ENCODE measurements around the gene COBLL1. TPM values are rescaled to one million over a fixed set of nuclear protein-coding genes. Genes with fewer than 3 reads are reported as not detected.
"Not testable (repeated sequence)": the region's sequence is repeated elsewhere in the genome, so short reads cannot be mapped to it uniquely, and the experiment has no call there.

The COBLL1 gene
- total RNA-seq, 2 experiments from 2014 or later = 0.53 TPM; not detected in 1

GRCh38 chr2:164763431-164763830 is 78.2 kb downstream of the COBLL1 start:
- intact Hi-C loops (cut with DNase I, micrococcal nuclease) = no loop called here
- Mint-ChIP-seq H3K27ac (no peak overlapping the region), H3K27me3 (no peaks in the 10 kb centered on the region), H3K36me3 (ENCODE audit: low read depth) (no peaks in the 10 kb centered on the region), H3K4me3 (no peak overlapping the region), H3K9me3 (no peaks in the 10 kb centered on the region), H3K4me1 (ENCODE audit: low read depth) (no peaks in the 10 kb centered on the region)
- Histone ChIP-seq H3K9me3 (ENCODE audit: control insufficient read depth in 1 of 2, insufficient read depth in 1 of 2, low read length in 2 of 2) (peaks cover 0 to 4% of the 10 kb centered on the region in 2 experiments), H3K4me1 (ENCODE audit: insufficient read depth, low read length) (no peaks in the 10 kb centered on the region), H3K27ac (ENCODE audit: low read depth in 1 of 2, low read length in 2 of 2) (no peak overlapping the region), H3K36me3 (ENCODE audit: insufficient read depth, low read length) (no peaks in the 10 kb centered on the region), H3K27me3 (ENCODE audit: control insufficient read depth in 1 of 2, insufficient read depth in 2 of 2, low read length in 2 of 2) (no peaks in the 10 kb centered on the region), H3K4me3 (ENCODE audit: low read length) (no peak overlapping the region)
- ATAC-seq (ENCODE audit: poor library complexity) = no peak
- no peak for DNase-seq
- TF ChIP-seq, protein P1, sequence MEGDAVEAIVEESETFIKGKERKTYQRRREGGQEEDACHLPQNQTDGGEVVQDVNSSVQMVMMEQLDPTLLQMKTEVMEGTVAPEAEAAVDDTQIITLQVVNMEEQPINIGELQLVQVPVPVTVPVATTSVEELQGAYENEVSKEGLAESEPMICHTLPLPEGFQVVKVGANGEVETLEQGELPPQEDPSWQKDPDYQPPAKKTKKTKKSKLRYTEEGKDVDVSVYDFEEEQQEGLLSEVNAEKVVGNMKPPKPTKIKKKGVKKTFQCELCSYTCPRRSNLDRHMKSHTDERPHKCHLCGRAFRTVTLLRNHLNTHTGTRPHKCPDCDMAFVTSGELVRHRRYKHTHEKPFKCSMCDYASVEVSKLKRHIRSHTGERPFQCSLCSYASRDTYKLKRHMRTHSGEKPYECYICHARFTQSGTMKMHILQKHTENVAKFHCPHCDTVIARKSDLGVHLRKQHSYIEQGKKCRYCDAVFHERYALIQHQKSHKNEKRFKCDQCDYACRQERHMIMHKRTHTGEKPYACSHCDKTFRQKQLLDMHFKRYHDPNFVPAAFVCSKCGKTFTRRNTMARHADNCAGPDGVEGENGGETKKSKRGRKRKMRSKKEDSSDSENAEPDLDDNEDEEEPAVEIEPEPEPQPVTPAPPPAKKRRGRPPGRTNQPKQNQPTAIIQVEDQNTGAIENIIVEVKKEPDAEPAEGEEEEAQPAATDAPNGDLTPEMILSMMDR (IDR thresholded peaks at IDR 0.05) = no peak
- POLR2A ChIA-PET = no interaction called here
- CTCF ChIA-PET = no interaction called here

GRCh38 chr2:164761737-164762460 is 79.7 kb downstream of the COBLL1 start:
- POLR2A ChIA-PET = no interaction called here
- no peaks in the 10 kb centered on the region for H3K36me3 Mint-ChIP-seq (ENCODE audit: low read depth)

GRCh38 chr2:164761201-164761600 is 80.4 kb downstream of the COBLL1 start:
- ATAC-seq (ENCODE audit: poor library complexity); H3K4me3 ChIP-seq (ENCODE audit: low read length); H3K36me3 Mint-ChIP-seq (ENCODE audit: low read depth); H3K4me1 Mint-ChIP-seq (ENCODE audit: low read depth); H3K9me3 ChIP-seq (ENCODE audit: control insufficient read depth in 1 of 2, insufficient read depth in 1 of 2, low read length in 2 of 2); H3K36me3 ChIP-seq (ENCODE audit: insufficient read depth, low read length); H3K4me1 ChIP-seq (ENCODE audit: insufficient read depth, low read length); intact Hi-C loops (cut with DNase I, micrococcal nuclease); H3K27ac ChIP-seq (ENCODE audit: low read depth in 1 of 2, low read length in 2 of 2); H3K9me3 Mint-ChIP-seq; H3K4me3 Mint-ChIP-seq; H3K27me3 ChIP-seq (ENCODE audit: control insufficient read depth in 1 of 2, insufficient read depth in 2 of 2, low read length in 2 of 2); H3K27ac Mint-ChIP-seq; H3K27me3 Mint-ChIP-seq; CTCF ChIA-PET; POLR2A ChIA-PET: not testable (repeated sequence)
- DNase-seq = peak in 1 of 14 experiments; percentile 5

More at GRCh38 chr2:164761737-164762460, 79.7 kb downstream of the COBLL1 start:
- DNase-seq (no peak), ATAC-seq (ENCODE audit: poor library complexity) (no peak)
- no peaks in the 10 kb centered on the region for H3K27me3 ChIP-seq (ENCODE audit: control insufficient read depth in 1 of 2, insufficient read depth in 2 of 2, low read length in 2 of 2)
- no peak overlapping the region for H3K27ac ChIP-seq (ENCODE audit: low read depth in 1 of 2, low read length in 2 of 2)
- peaks cover 0 to 4% of the 10 kb centered on the region in 2 experiments for H3K9me3 ChIP-seq (ENCODE audit: control insufficient read depth in 1 of 2, insufficient read depth in 1 of 2, low read length in 2 of 2)
- Mint-ChIP-seq H3K4me1 (ENCODE audit: low read depth) (no peaks in the 10 kb centered on the region), H3K9me3 (no peaks in the 10 kb centered on the region), H3K4me3 (no peak overlapping the region), H3K27ac (no peak overlapping the region), H3K27me3 (no peaks in the 10 kb centered on the region)
- H3K4me1 ChIP-seq (ENCODE audit: insufficient read depth, low read length) = no peaks in the 10 kb centered on the region
- no peaks in the 10 kb centered on the region for H3K36me3 ChIP-seq (ENCODE audit: insufficient read depth, low read length)
- no peak overlapping the region for H3K4me3 ChIP-seq (ENCODE audit: low read length)
- TF ChIP-seq, protein P1 (IDR thresholded peaks at IDR 0.05) = no peak
- CTCF ChIA-PET = no interaction called here
- intact Hi-C loops (cut with DNase I, micrococcal nuclease) = no loop called here

GRCh38 chr2:164760179-164760578 is 81.4 kb downstream of the COBLL1 start:
- TF ChIP-seq, protein P1 (IDR thresholded peaks at IDR 0.05) = no peak
- intact Hi-C loops (cut with DNase I, micrococcal nuclease) = no loop called here
- CTCF ChIA-PET = no interaction called here
- no peak overlapping the region for H3K4me3 Mint-ChIP-seq
- Histone ChIP-seq H3K27ac (ENCODE audit: low read depth in 1 of 2, low read length in 2 of 2) (no peak overlapping the region), H3K27me3 (ENCODE audit: control insufficient read depth in 1 of 2, insufficient read depth in 2 of 2, low read length in 2 of 2) (no peaks in the 10 kb centered on the region), H3K36me3 (ENCODE audit: insufficient read depth, low read length) (no peaks in the 10 kb centered on the region), H3K4me1 (ENCODE audit: insufficient read depth, low read length) (no peaks in the 10 kb centered on the region), H3K4me3 (ENCODE audit: low read length) (no peak overlapping the region), H3K9me3 (ENCODE audit: control insufficient read depth in 1 of 2, insufficient read depth in 1 of 2, low read length in 2 of 2) (peaks cover 0 to 4% of the 10 kb centered on the region in 2 experiments)
- H3K27me3 Mint-ChIP-seq = no peaks in the 10 kb centered on the region
- H3K27ac Mint-ChIP-seq = no peak overlapping the region
- H3K4me1 Mint-ChIP-seq (ENCODE audit: low read depth) = no peaks in the 10 kb centered on the region
- H3K36me3 Mint-ChIP-seq (ENCODE audit: low read depth) = no peaks in the 10 kb centered on the region
- no peak for ATAC-seq (ENCODE audit: poor library complexity)
- H3K9me3 Mint-ChIP-seq = no peaks in the 10 kb centered on the region
- POLR2A ChIA-PET = no interaction called here
- no peak for DNase-seq

All from CD4-positive, alpha-beta T cell (primary cell).